Nucleus accumbens (tissue), 56 donors: ENCODE data around the gene CDC14B.

Experiments
- DNase-seq, 56 donors: peaks; one replicate each; lab custom pipeline; 2025; lab: John Stamatoyannopoulos, UW

CDC14B gene

GRCh38 chr9:96458226-96458625 lies 161.4 kb downstream of the CDC14B start:
- DNase-seq, result no peak

- DNase-seq, result peak in 1 of 56 donors; percentile 5
Observed at GRCh38 chr9:96457266-96457665, 162.4 kb downstream of the CDC14B start.

- peak in 31 of 56 donors; percentile 1 to 68 (median 15) for DNase-seq
Observed at GRCh38 chr9:96453625-96454024, 166.0 kb downstream of the CDC14B start.

- DNase-seq, result peak in 29 of 56 donors; percentile 1 to 53 (median 23)
Observed at GRCh38 chr9:96450613-96451528, 168.8 kb downstream of the CDC14B start.
